ENCODE results near the gene HSD11B2.

HSD11B2 gene

GRCh38 chr16:67430977-67431774 is at the start of gene HSD11B2:
TSS of gene HSD11B2 (plus strand) at chr16:67431121. CDS start at chr16:67431249, 128 bp downstream.
- peak; percentile 35 for DNase-seq

GRCh38 chr16:67383284-67383683 is 47.6 kb upstream of the HSD11B2 start:
- DNase-seq: no peak

- peak; percentile 4 for DNase-seq
Measured at GRCh38 chr16:67384778-67385510, 46.0 kb upstream of the HSD11B2 start.

GRCh38 chr16:67386861-67387455 is 44.0 kb upstream of the HSD11B2 start:
- DNase-seq: no peak

GRCh38 chr16:67387479-67388079 is 43.3 kb upstream of the HSD11B2 start:
- DNase-seq: no peak

- no peak for DNase-seq
Measured at GRCh38 chr16:67388191-67388590, 42.7 kb upstream of the HSD11B2 start.

- DNase-seq: no peak
Measured at GRCh38 chr16:67388591-67388990, 42.3 kb upstream of the HSD11B2 start.

- DNase-seq: peak; percentile 6
Measured at GRCh38 chr16:67389911-67390815, 40.8 kb upstream of the HSD11B2 start.

- DNase-seq: no peak
Measured at GRCh38 chr16:67390816-67391423, 40.0 kb upstream of the HSD11B2 start.

- DNase-seq: no peak
Measured at GRCh38 chr16:67391424-67392300, 39.3 kb upstream of the HSD11B2 start.

GRCh38 chr16:67392301-67393059 is 38.4 kb upstream of the HSD11B2 start:
- no peak for DNase-seq

GRCh38 chr16:67393111-67393787 is 37.7 kb upstream of the HSD11B2 start, which contains the start of gene TPPP3:
TSS of gene TPPP3 (minus strand) at chr16:67393498. CDS start at chr16:67391111, 2,387 bp downstream.
- DNase-seq: peak; percentile 59

GRCh38 chr16:67393788-67394154 is 37.1 kb upstream of the HSD11B2 start:
- no peak for DNase-seq

GRCh38 chr16:67394155-67395104 is 36.5 kb upstream of the HSD11B2 start:
- DNase-seq: no peak

- no peak for DNase-seq
Measured at GRCh38 chr16:67395105-67395457, 35.8 kb upstream of the HSD11B2 start.

GRCh38 chr16:67395458-67396158 is 35.3 kb upstream of the HSD11B2 start:
- no peak for DNase-seq
